NCI-H2227 treated with DMSO at 0.1 percent for 48 hours (cell line): ENCODE measurements around the gene CCN5.
"Not testable (repeated sequence)": the region's sequence is repeated elsewhere in the genome, so short reads cannot be mapped to it uniquely, and the experiment has no call there.

Source experiments
- DNase-seq: peaks from one replicate; lab custom pipeline; 2025; lab: John Stamatoyannopoulos, UW

CCN5 gene

GRCh38 chr20:44714701-44715498, at the start of gene CCN5:
CCN5 (plus strand) TSS chr20:44715369; CDS start chr20:44715391, 22 bp downstream.
- DNase-seq: no peak

- DNase-seq: no peak
Observed at GRCh38 chr20:44666066-44666465, 49.1 kb upstream of the CCN5 start.

- DNase-seq: not testable (repeated sequence)
Observed at GRCh38 chr20:44670851-44671250, 44.3 kb upstream of the CCN5 start.

- not testable (repeated sequence) for DNase-seq
Observed at GRCh38 chr20:44671541-44671940, 43.6 kb upstream of the CCN5 start.

- DNase-seq: not testable (repeated sequence)
Observed at GRCh38 chr20:44672318-44672902, 42.8 kb upstream of the CCN5 start.

- no peak for DNase-seq
Observed at GRCh38 chr20:44678242-44678641, 36.9 kb upstream of the CCN5 start.

- DNase-seq: no peak
Observed at GRCh38 chr20:44678990-44679611, 36.1 kb upstream of the CCN5 start.

GRCh38 chr20:44681796-44682566, 33.2 kb upstream of the CCN5 start:
- no peak for DNase-seq

- DNase-seq: no peak
Observed at GRCh38 chr20:44683263-44684046, 31.7 kb upstream of the CCN5 start.

GRCh38 chr20:44684047-44684967, 30.9 kb upstream of the CCN5 start:
- DNase-seq: no peak

GRCh38 chr20:44686934-44687333, 28.2 kb upstream of the CCN5 start:
- DNase-seq: no peak

- DNase-seq: no peak
Observed at GRCh38 chr20:44688053-44688625, 27.0 kb upstream of the CCN5 start.

- DNase-seq: no peak
Observed at GRCh38 chr20:44689809-44690208, 25.4 kb upstream of the CCN5 start.

- DNase-seq: no peak
Observed at GRCh38 chr20:44690781-44691423, 24.3 kb upstream of the CCN5 start.

GRCh38 chr20:44691424-44692423, 23.4 kb upstream of the CCN5 start:
- DNase-seq: no peak

GRCh38 chr20:44692932-44693480, 22.2 kb upstream of the CCN5 start:
- no peak for DNase-seq

- DNase-seq: no peak
Observed at GRCh38 chr20:44693627-44694026, 21.5 kb upstream of the CCN5 start.

GRCh38 chr20:44694159-44694558, 21.0 kb upstream of the CCN5 start:
- no peak for DNase-seq
